Esophagus squamous epithelium (tissue), 5 donors: ENCODE results near the gene RPS2. TPM values are rescaled to one million over a fixed set of nuclear protein-coding genes. Genes with fewer than 3 reads are reported as not detected.
A peak's percentile ranks its signal among the peaks of the same experiment; 100 is the strongest.

ENCODE experiments used
- DNase-seq: peaks from one replicate; lab custom pipeline; 2025; lab: John Stamatoyannopoulos, UW
- H3K27ac ChIP-seq, 4 donors: fragments of 200-600 bp; sonication (generic); one replicate each; pipeline ENCODE4 v1.5.1; 2016 to 2019; ENCODE audit warnings: mild to moderate bottlenecking in 1 of 4
- H3K27me3 ChIP-seq, 4 donors: fragments of 200-600 bp; sonication (generic); 1 replicate in 3 of 4; 2 replicates in 1 of 4; pipeline versions ENCODE4 v1.5.1 to v1.6.0; 2017 to 2021; ENCODE audit warnings: antibody characterized with exemption in 1 of 4
- H3K36me3 ChIP-seq, 3 donors: fragments of 200-600 bp; sonication (generic); one replicate each; pipeline ENCODE4 v1.5.1; 2016 to 2019
- H3K4me1 ChIP-seq, 3 donors: fragments of 200-600 bp; sonication (generic); one replicate each; pipeline ENCODE4 v1.5.1; 2017 to 2019
- H3K4me3 ChIP-seq, 4 donors: fragments of 200-600 bp; sonication (generic); 1 replicate in 3 of 4; 2 replicates in 1 of 4; pipeline ENCODE4 v1.5.1; 2016 to 2019; ENCODE audit warnings: mild to moderate bottlenecking in 2 of 4, moderate library complexity in 1 of 4
- H3K9me3 ChIP-seq, 3 donors: fragments of 200-600 bp; sonication (generic); one replicate each; pipeline ENCODE4 v1.5.1; 2016 to 2019
- CTCF ChIP-seq, 6 experiments: fragments of 450-650 bp in 4 of 6; fragments of 200-600 bp in 2 of 6; sonication (generic) in 2 of 6; IDR thresholded peaks; one replicate each; pipeline ENCODE4 v1.5.1; 2016 to 2019; ENCODE audit warnings: antibody characterized with exemption in 6 of 6, mild to moderate bottlenecking in 4 of 6, moderate library complexity in 4 of 6
- POLR2A ChIP-seq, 4 donors: fragments of 450-650 bp; IDR thresholded peaks; one replicate each; pipeline ENCODE4 v1.6.1; 2017; ENCODE audit warnings: antibody characterized with exemption in 4 of 4, mild to moderate bottlenecking in 4 of 4, moderate library complexity in 3 of 4
- WGBS, 2 donors: methylation state at CpG; one replicate each; pipeline ENCODE4 v1.1.5; 2018; 5-methylcytosine and 5-hydroxymethylcytosine counted together
- intact Hi-C: fragments of 100-400 bp; cut with DNase I; formaldehyde crosslinking; loops from one replicate; pipeline ENCODE4 v1.15.0; 2022
- small RNA-seq, 4 donors: library from RNA; depleted of rRNA; stranded (forward); fragments of <200 nt; gene quantifications; one replicate each; pipeline ENCODE3, GENCODE V24; 2016
- total RNA-seq, 4 donors: library from RNA; depleted of rRNA; stranded (reverse); fragments of >200 nt; gene quantifications; one replicate each; pipeline ENCODE4 v1.1.0, GENCODE V29; 2016
- donor health status: DM: yes; HTN: yes; CAD: no.

Gene RPS2
- total RNA-seq, 4 donors from 2014 or later = 1,980 to 2,837 (median 2,292) TPM

- Histone ChIP-seq H3K27me3 (peaks cover 0 to 63% (median under 1%) of the 10 kb centered on the region in 4 donors), H3K4me3 (no peak overlapping the region), H3K27ac (peak overlapping the region; percentile 9 to 88 (median 58)), H3K36me3 (peaks cover 0 to 6% (median 0%) of the 10 kb centered on the region in 3 donors), H3K4me1 (peaks cover 16 to 80% (median 33%) of the 10 kb centered on the region in 3 donors), H3K9me3 (no peaks in the 10 kb centered on the region)
- WGBS, 2 donors = 40 to 41% methylated on average over 6 to 9 of the region's 17 CpGs
- TF ChIP-seq CTCF (IDR thresholded peaks at IDR 0.05) = no peak
- no peak for TF ChIP-seq POLR2A (IDR thresholded peaks at IDR 0.05)
- DNase-seq = no peak
- intact Hi-C loops = no loop called here
These were observed 52.4 kb downstream of the RPS2 start for GRCh38 chr16:1912215-1912543.

Small RNA genes within 50 kb of the gene (small RNA-seq; reads per million reads assigned to genes)
- gene AC005363.2 (0 reads per million in 4 donors), gene RN7SL219P (0 reads per million in 4 donors), gene SNORA10 (0 reads per million in 4 donors), gene SNORA64 (0 reads per million in 4 donors)

Other genes starting within 250 kb of the RPS2 start
- 10 to 100 TPM; 30.2 to 57.1 (median 53.6) TPM for gene NME3, start 193.3 kb downstream of the RPS2 start, total RNA-seq
- gene EME2, start 192.0 kb downstream of the RPS2 start, total RNA-seq = 10 to 100 TPM in 2 of 4 donors, 1 to 10 TPM in 2; 8.8 to 14.4 (median 10.1) TPM
- 100 to 1,000 TPM in 3 of 4 donors, 10 to 100 TPM in 1; 89.5 to 158 (median 114) TPM for gene MRPS34, start 191.7 kb downstream of the RPS2 start, total RNA-seq
- gene SPSB3, start 182.3 kb downstream of the RPS2 start, total RNA-seq = 10 to 100 TPM; 27.8 to 84.5 (median 45.1) TPM
- 10 to 100 TPM; 71.4 to 91.5 (median 79.5) TPM for gene NUBP2, start 181.9 kb downstream of the RPS2 start, total RNA-seq
- gene IGFALS, start 171.1 kb downstream of the RPS2 start, total RNA-seq = not detected
- gene HAGH, start 138.0 kb downstream of the RPS2 start, total RNA-seq = 10 to 100 TPM; 30.6 to 56.5 (median 43.4) TPM
- 10 to 100 TPM; 34.3 to 52.3 (median 46.9) TPM for gene FAHD1, start 137.6 kb downstream of the RPS2 start, total RNA-seq
- under 1 TPM in 1 of 4 donors, not detected in 3; 0.76 TPM for gene MEIOB, start 92.7 kb downstream of the RPS2 start, total RNA-seq
- gene HS3ST6, start 46.4 kb downstream of the RPS2 start, total RNA-seq = 1 to 10 TPM; 1.6 to 9.9 (median 6.3) TPM
- gene MSRB1, start 21.6 kb downstream of the RPS2 start, total RNA-seq = 10 to 100 TPM; 20.1 to 36.4 (median 21.0) TPM
- not detected for gene RPL3L, start 10.1 kb downstream of the RPS2 start, total RNA-seq
- 100 to 1,000 TPM; 172 to 215 (median 189) TPM for gene NDUFB10, start 5.3 kb downstream of the RPS2 start, total RNA-seq
- gene RNF151, start 2.0 kb upstream of the RPS2 start, total RNA-seq = not detected
- gene TBL3, start 7.2 kb upstream of the RPS2 start, total RNA-seq = 10 to 100 TPM; 32.7 to 48.2 (median 36.7) TPM
- gene NOXO1, start 16.6 kb upstream of the RPS2 start, total RNA-seq = 1 to 10 TPM in 2 of 4 donors, under 1 TPM in 2; 0.38 to 4.2 (median 1.8) TPM
- gene GFER, start 19.4 kb upstream of the RPS2 start, total RNA-seq = 10 to 100 TPM in 2 of 4 donors, 1 to 10 TPM in 2; 5.6 to 30.4 (median 13.6) TPM
- gene SYNGR3, start 25.1 kb upstream of the RPS2 start, total RNA-seq = 1 to 10 TPM in 2 of 4 donors, under 1 TPM in 1, not detected in 1; 0.38 to 1.0 (median 1.0) TPM
- gene ZNF598, start 45.0 kb upstream of the RPS2 start, total RNA-seq = 10 to 100 TPM; 31.3 to 56.1 (median 40.9) TPM
- under 1 TPM in 1 of 4 donors, not detected in 3; 0.48 TPM for gene NPW, start 55.0 kb upstream of the RPS2 start, total RNA-seq
- 10 to 100 TPM; 11.6 to 31.7 (median 16.5) TPM for gene NHERF2, start 62.1 kb upstream of the RPS2 start, total RNA-seq
- gene NTHL1, start 83.0 kb upstream of the RPS2 start, total RNA-seq = 10 to 100 TPM in 2 of 4 donors, 1 to 10 TPM in 2; 7.8 to 26.0 (median 10.0) TPM
- 10 to 100 TPM; 22.8 to 79.7 (median 41.2) TPM for gene TSC2, start 83.2 kb upstream of the RPS2 start, total RNA-seq
- gene PKD1, start 171.1 kb upstream of the RPS2 start, total RNA-seq = 100 to 1,000 TPM in 1 of 4 donors, 10 to 100 TPM in 3; 34.1 to 123 (median 64.1) TPM
- gene RAB26, start 183.8 kb upstream of the RPS2 start, total RNA-seq = 1 to 10 TPM in 2 of 4 donors, under 1 TPM in 2; 0.26 to 4.2 (median 0.99) TPM
- 10 to 100 TPM; 46.9 to 79.6 (median 73.2) TPM for gene TRAF7, start 191.0 kb upstream of the RPS2 start, total RNA-seq
- gene CASKIN1, start 231.8 kb upstream of the RPS2 start, total RNA-seq = under 1 TPM in 2 of 4 donors, not detected in 2; 0.04 to 0.38 TPM
- gene MLST8, start 240.6 kb upstream of the RPS2 start, total RNA-seq = 10 to 100 TPM; 33.1 to 48.8 (median 42.8) TPM
- 1 to 10 TPM in 3 of 4 donors, not detected in 1; 1.1 to 2.0 (median 1.6) TPM for gene BRICD5, start 246.0 kb upstream of the RPS2 start, total RNA-seq